Neural cell (in vitro differentiated cells): ENCODE data around the gene TAF1A. TPM values are rescaled to one million over a fixed set of nuclear protein-coding genes. Genes with fewer than 3 reads are reported as not detected.

Experiments used
- H2AFZ ChIP-seq: fragments of 200-600, 300-800 bp; sonication (generic), shearing (Covaris generic); 2 replicates; pipeline ENCODE4 v1.6.0; 2014; ENCODE audit warnings: low read depth, mild to moderate bottlenecking, antibody characterized with exemption, low read length, moderate library complexity
- H3F3A ChIP-seq: fragments of 200-600 bp; shearing (Covaris generic); 2 replicates; pipeline ENCODE4 v1.6.1; 2016; ENCODE audit warnings: mild to moderate bottlenecking, moderate library complexity, mixed read lengths, antibody characterized with exemption, low read length; ENCODE audit not compliant: insufficient read depth, poor library complexity, severe bottlenecking
- H3K27ac ChIP-seq: fragments of 200-600, 300-800 bp; sonication (generic), shearing (Covaris generic); 2 replicates; pipeline ENCODE4 v1.5.1; 2014; ENCODE audit warnings: mild to moderate bottlenecking, low read length, moderate library complexity
- H3K27me3 ChIP-seq: fragments of 300-800, 200-600 bp; sonication (generic), shearing (Covaris generic); 2 replicates; pipeline ENCODE4 v1.6.0; 2014; ENCODE audit warnings: mild to moderate bottlenecking, low read depth, low read length, moderate library complexity; ENCODE audit not compliant: insufficient read depth
- H3K36me3 ChIP-seq: fragments of 300-800, 200-600 bp; sonication (generic), shearing (Covaris generic); 2 replicates; pipeline ENCODE4 v1.5.1; 2014; ENCODE audit warnings: mild to moderate bottlenecking, antibody characterized with exemption, low read length, moderate library complexity; ENCODE audit not compliant: insufficient read depth
- H3K4me2 ChIP-seq: fragments of 300-800, 200-600 bp; sonication (generic), shearing (Covaris generic); 2 replicates; pipeline ENCODE4 v1.6.0; 2014; ENCODE audit warnings: mild to moderate bottlenecking, low read length
- H3K4me3 ChIP-seq: fragments of 300-800, 200-600 bp; sonication (generic), shearing (Covaris generic); 2 replicates; pipeline ENCODE4 v1.5.1; 2014; ENCODE audit warnings: mild to moderate bottlenecking, low read length, moderate library complexity
- H3K79me2 ChIP-seq: fragments of 200-600 bp; shearing (Covaris generic); replicated peaks from 2 replicates; pipeline ENCODE4 v1.6.0; 2014; ENCODE audit warnings: mild to moderate bottlenecking, low read length, moderate library complexity; ENCODE audit not compliant: insufficient read depth
- H3K9ac ChIP-seq: fragments of 300-800, 200-600 bp; sonication (generic), shearing (Covaris generic); 2 replicates; pipeline ENCODE4 v1.6.1; 2016; ENCODE audit warnings: mild to moderate bottlenecking, low read length, mixed read lengths
- H3K9me2 ChIP-seq: fragments of 200-600 bp; shearing (Covaris generic); 2 replicates; pipeline ENCODE4 v1.6.1; 2016; ENCODE audit warnings: mild to moderate bottlenecking, low read length, mixed read lengths; ENCODE audit not compliant: insufficient read depth
- H3K9me3 ChIP-seq: fragments of 200-600, 300-800 bp; sonication (generic), shearing (Covaris generic); 2 replicates; pipeline ENCODE4 v1.6.1; 2016; ENCODE audit warnings: mild to moderate bottlenecking, mixed run types, low read length, moderate library complexity, mixed read lengths
- H4K20me1 ChIP-seq: fragments of 200-600 bp; shearing (Covaris generic); 2 replicates; pipeline ENCODE4 v1.6.1; 2016; ENCODE audit warnings: mild to moderate bottlenecking, mixed run types; ENCODE audit not compliant: insufficient read depth
- CTCF ChIP-seq: fragments of 450-650 bp; IDR thresholded peaks from 2 replicates; pipeline ENCODE4 v1.5.1; 2014; ENCODE audit warnings: antibody characterized with exemption, mild to moderate bottlenecking, moderate library complexity; ENCODE audit not compliant: poor library complexity, severe bottlenecking
- EZH2 ChIP-seq: fragments of 200-600, 300-800 bp; shearing (Covaris generic), sonication (generic); IDR thresholded peaks from 2 replicates; pipeline ENCODE4 v1.6.1; 2014; ENCODE audit warnings: antibody characterized with exemption, low read length, borderline replicate concordance, mild to moderate bottlenecking; ENCODE audit not compliant: insufficient read depth, poor library complexity, severe bottlenecking
- MXI1 ChIP-seq: fragments of 450-650 bp; conservative IDR thresholded peaks from 2 replicates; pipeline ENCODE4 v1.6.1; 2014; ENCODE audit warnings: antibody characterized with exemption, mild to moderate bottlenecking; ENCODE audit not compliant: poor library complexity, severe bottlenecking
- POLR2AphosphoS5 ChIP-seq: IDR thresholded peaks from 2 replicates; pipeline ENCODE4 v1.6.1; 2012
- RAD21 ChIP-seq: fragments of 450-650 bp; conservative IDR thresholded peaks from 2 replicates; pipeline ENCODE4 v1.6.1; 2014; ENCODE audit warnings: antibody characterized with exemption, mild to moderate bottlenecking, moderate library complexity
- REST ChIP-seq: IDR thresholded peaks from 2 replicates; pipeline ENCODE4 v1.6.1; 2012; ENCODE audit warnings: borderline replicate concordance
- SMC3 ChIP-seq: fragments of 450-650 bp; conservative IDR thresholded peaks from 2 replicates; pipeline ENCODE4 v1.6.1; 2014; ENCODE audit warnings: antibody characterized with exemption, mild to moderate bottlenecking, moderate library complexity; ENCODE audit not compliant: poor library complexity
- TAF1 ChIP-seq: IDR thresholded peaks from 2 replicates; pipeline ENCODE4 v1.6.1; 2012; ENCODE audit warnings: low read depth
- polyA minus RNA-seq: library from RNA; depleted of rRNA, polyadenylated mRNA; stranded (reverse); fragments of >200 nt; gene quantifications from 2 replicates; pipeline ENCODE4 v1.2.3, GENCODE V29; 2014
- polyA plus RNA-seq: library from polyadenylated mRNA; depleted of rRNA; stranded (reverse); fragments of >200 nt; gene quantifications from 2 replicates; pipeline ENCODE4 v1.2.3, GENCODE V29; 2014

Gene TAF1A
- polyA plus RNA-seq: 16.1 and 25.5 TPM in 2 replicates
- 35.1 and 42.6 TPM in 2 replicates for polyA minus RNA-seq

- Histone ChIP-seq H3K27me3 (no peaks in the 10 kb centered on the region), H2AFZ (peak within 1 kb of the TSS; percentile 98), H3K79me2 (peaks cover 15% of the 10 kb centered on the region), H3K9ac (peak within 1 kb of the TSS; percentile 69), H3K36me3 (peaks cover 4% of the 10 kb centered on the region), H3K9me3 (no peaks in the 10 kb centered on the region), H3K4me2 (peak within 1 kb of the TSS; percentile 94), H4K20me1 (no peaks in the 10 kb centered on the region), H3K27ac (peak within 1 kb of the TSS; percentile 79), H3K4me3 (peak within 1 kb of the TSS; percentile 78), H3F3A (no peaks in the 10 kb centered on the region), H3K9me2 (no peaks in the 10 kb centered on the region)
- TF ChIP-seq POLR2AphosphoS5 (peak; percentile 71), RAD21 (peak; percentile 46), REST (no peak), MXI1 (peak; percentile 96), CTCF (peak; percentile 14), SMC3 (peak; percentile 48), EZH2 (no peak), TAF1 (peak; percentile 35)
These were observed at the start of gene TAF1A for GRCh38 chr1:222589462-222590302. TAF1A (minus strand) TSS chr1:222589933.

- H4K20me1 ChIP-seq: no peaks in the 10 kb centered on the region
- H3K4me2 ChIP-seq: no peak overlapping the region
- no peaks in the 10 kb centered on the region for H3K27me3 ChIP-seq
- no peak overlapping the region for H3K9ac ChIP-seq
- no peaks in the 10 kb centered on the region for H3K9me3 ChIP-seq
- H3K79me2 ChIP-seq: no peaks in the 10 kb centered on the region
- no peak overlapping the region for H3K27ac ChIP-seq
- no peak overlapping the region for H2AFZ ChIP-seq
- TF ChIP-seq CTCF (peak; percentile 84), RAD21 (peak; percentile 80), REST (no peak), POLR2AphosphoS5 (no peak), SMC3 (peak; percentile 87)
- H3F3A ChIP-seq: no peaks in the 10 kb centered on the region
- no peaks in the 10 kb centered on the region for H3K9me2 ChIP-seq
- no peaks in the 10 kb centered on the region for H3K36me3 ChIP-seq
- no peak overlapping the region for H3K4me3 ChIP-seq
These were observed 44.7 kb upstream of the TAF1A start for GRCh38 chr1:222634180-222635013.
